K562 (cell line): ENCODE measurements around the gene BTD.

Experiments used
- FOXA1 ChIP-seq: fragments of 450-650 bp; IDR thresholded peaks from 2 replicates; pipeline ENCODE4 v1.6.1; 2016; ENCODE audit warnings: mild to moderate bottlenecking, borderline replicate concordance
- IRF2 ChIP-seq: sonication (generic); formaldehyde crosslinking; IDR thresholded peaks from 2 replicates; pipeline ENCODE4 v1.8.1; 2022; ENCODE audit warnings: mild to moderate bottlenecking, missing genetic modification reagents
- NBN ChIP-seq: fragments of 450-650 bp; IDR thresholded peaks from 2 replicates; pipeline ENCODE4 v1.6.1; 2016; ENCODE audit warnings: low read depth, mild to moderate bottlenecking
- TEAD1 ChIP-seq, 2 experiments: fragments of 450-650 bp in 1 of 2; sonication (generic) in 1 of 2; formaldehyde crosslinking; IDR thresholded peaks; 2 replicates each; pipeline versions ENCODE4 v1.4.0 to v1.8.0; 2020 to 2022; ENCODE audit warnings: mild to moderate bottlenecking in 2 of 2, missing genetic modification reagents in 1 of 2
- TF ChIP-seq, protein P1 (sequence below): fragments of 200-800 bp; sonication (Bioruptor generic); IDR thresholded peaks from 2 replicates; pipeline ENCODE4 v1.6.1; 2016; ENCODE audit warnings: missing genetic modification characterization, missing compliant biosample characterization
- TF ChIP-seq, protein P2 (sequence below), 2 experiments: fragments of 450-650 bp in 1 of 2; IDR thresholded peaks; 2 replicates each; pipeline ENCODE4 v1.6.1; 2011 to 2017; ENCODE audit warnings: low read depth in 2 of 2, antibody characterized with exemption in 1 of 2, borderline replicate concordance in 1 of 2, low read length in 1 of 2, mild to moderate bottlenecking in 1 of 2, mixed read lengths in 1 of 2; ENCODE audit not compliant: control insufficient read depth in 1 of 2
- TF ChIP-seq, protein P3 (sequence below): sonication (generic); formaldehyde crosslinking; IDR thresholded peaks from 2 replicates; pipeline ENCODE4 v1.9.0; 2022; ENCODE audit warnings: mild to moderate bottlenecking, missing genetic modification reagents

GRCh38 chr3:15681668-15682067, 80.1 kb downstream of the BTD start:
- no peak for TF ChIP-seq IRF2
- TF ChIP-seq, protein P1, sequence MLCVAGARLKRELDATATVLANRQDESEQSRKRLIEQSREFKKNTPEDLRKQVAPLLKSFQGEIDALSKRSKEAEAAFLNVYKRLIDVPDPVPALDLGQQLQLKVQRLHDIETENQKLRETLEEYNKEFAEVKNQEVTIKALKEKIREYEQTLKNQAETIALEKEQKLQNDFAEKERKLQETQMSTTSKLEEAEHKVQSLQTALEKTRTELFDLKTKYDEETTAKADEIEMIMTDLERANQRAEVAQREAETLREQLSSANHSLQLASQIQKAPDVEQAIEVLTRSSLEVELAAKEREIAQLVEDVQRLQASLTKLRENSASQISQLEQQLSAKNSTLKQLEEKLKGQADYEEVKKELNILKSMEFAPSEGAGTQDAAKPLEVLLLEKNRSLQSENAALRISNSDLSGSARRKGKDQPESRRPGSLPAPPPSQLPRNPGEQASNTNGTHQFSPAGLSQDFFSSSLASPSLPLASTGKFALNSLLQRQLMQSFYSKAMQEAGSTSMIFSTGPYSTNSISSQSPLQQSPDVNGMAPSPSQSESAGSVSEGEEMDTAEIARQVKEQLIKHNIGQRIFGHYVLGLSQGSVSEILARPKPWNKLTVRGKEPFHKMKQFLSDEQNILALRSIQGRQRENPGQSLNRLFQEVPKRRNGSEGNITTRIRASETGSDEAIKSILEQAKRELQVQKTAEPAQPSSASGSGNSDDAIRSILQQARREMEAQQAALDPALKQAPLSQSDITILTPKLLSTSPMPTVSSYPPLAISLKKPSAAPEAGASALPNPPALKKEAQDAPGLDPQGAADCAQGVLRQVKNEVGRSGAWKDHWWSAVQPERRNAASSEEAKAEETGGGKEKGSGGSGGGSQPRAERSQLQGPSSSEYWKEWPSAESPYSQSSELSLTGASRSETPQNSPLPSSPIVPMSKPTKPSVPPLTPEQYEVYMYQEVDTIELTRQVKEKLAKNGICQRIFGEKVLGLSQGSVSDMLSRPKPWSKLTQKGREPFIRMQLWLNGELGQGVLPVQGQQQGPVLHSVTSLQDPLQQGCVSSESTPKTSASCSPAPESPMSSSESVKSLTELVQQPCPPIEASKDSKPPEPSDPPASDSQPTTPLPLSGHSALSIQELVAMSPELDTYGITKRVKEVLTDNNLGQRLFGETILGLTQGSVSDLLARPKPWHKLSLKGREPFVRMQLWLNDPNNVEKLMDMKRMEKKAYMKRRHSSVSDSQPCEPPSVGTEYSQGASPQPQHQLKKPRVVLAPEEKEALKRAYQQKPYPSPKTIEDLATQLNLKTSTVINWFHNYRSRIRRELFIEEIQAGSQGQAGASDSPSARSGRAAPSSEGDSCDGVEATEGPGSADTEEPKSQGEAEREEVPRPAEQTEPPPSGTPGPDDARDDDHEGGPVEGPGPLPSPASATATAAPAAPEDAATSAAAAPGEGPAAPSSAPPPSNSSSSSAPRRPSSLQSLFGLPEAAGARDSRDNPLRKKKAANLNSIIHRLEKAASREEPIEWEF (CRISPR knock-in tag), result no peak
- no peak for TF ChIP-seq FOXA1
- TF ChIP-seq, protein P2, sequence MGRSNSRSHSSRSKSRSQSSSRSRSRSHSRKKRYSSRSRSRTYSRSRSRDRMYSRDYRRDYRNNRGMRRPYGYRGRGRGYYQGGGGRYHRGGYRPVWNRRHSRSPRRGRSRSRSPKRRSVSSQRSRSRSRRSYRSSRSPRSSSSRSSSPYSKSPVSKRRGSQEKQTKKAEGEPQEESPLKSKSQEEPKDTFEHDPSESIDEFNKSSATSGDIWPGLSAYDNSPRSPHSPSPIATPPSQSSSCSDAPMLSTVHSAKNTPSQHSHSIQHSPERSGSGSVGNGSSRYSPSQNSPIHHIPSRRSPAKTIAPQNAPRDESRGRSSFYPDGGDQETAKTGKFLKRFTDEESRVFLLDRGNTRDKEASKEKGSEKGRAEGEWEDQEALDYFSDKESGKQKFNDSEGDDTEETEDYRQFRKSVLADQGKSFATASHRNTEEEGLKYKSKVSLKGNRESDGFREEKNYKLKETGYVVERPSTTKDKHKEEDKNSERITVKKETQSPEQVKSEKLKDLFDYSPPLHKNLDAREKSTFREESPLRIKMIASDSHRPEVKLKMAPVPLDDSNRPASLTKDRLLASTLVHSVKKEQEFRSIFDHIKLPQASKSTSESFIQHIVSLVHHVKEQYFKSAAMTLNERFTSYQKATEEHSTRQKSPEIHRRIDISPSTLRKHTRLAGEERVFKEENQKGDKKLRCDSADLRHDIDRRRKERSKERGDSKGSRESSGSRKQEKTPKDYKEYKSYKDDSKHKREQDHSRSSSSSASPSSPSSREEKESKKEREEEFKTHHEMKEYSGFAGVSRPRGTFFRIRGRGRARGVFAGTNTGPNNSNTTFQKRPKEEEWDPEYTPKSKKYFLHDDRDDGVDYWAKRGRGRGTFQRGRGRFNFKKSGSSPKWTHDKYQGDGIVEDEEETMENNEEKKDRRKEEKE (IDR thresholded peaks at IDR 0.05; ENCODE audit: borderline replicate concordance in 1 of 2, control insufficient read depth in 1 of 2, low read depth in 2 of 2, low read length in 1 of 2), result no peak
- no peak for TF ChIP-seq TEAD1 (CRISPR knock-in tag; IDR thresholded peaks at IDR 0.05)
- TF ChIP-seq NBN, result no peak
- TF ChIP-seq, protein P3, sequence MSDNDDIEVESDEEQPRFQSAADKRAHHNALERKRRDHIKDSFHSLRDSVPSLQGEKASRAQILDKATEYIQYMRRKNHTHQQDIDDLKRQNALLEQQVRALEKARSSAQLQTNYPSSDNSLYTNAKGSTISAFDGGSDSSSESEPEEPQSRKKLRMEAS (CRISPR knock-in tag), result no peak
